GM19397 (cell line): ENCODE measurements around the gene CKB.
"Not testable (repeated sequence)": the region's sequence is repeated elsewhere in the genome, so short reads cannot be mapped to it uniquely, and the experiment has no call there.

Experiments
- ATAC-seq: cut with Tn5 transposase; IDR thresholded peaks from one replicate; pipeline ENCODE4 v1.9.1; 2021; ENCODE audit warnings: mild to moderate bottlenecking, moderate library complexity; ENCODE audit not compliant: unreplicated experiment

Gene CKB

GRCh38 chr14:103514596-103515421 lies 7.8 kb downstream of the CKB start:
- ATAC-seq: no peak

GRCh38 chr14:103512701-103513611 lies 9.7 kb downstream of the CKB start:
- no peak for ATAC-seq

- ATAC-seq: not testable (repeated sequence)
Observed at GRCh38 chr14:103512180-103512579, 10.4 kb downstream of the CKB start.

GRCh38 chr14:103510724-103511693 lies 11.6 kb downstream of the CKB start:
- no peak for ATAC-seq

GRCh38 chr14:103509864-103510723 lies 12.5 kb downstream of the CKB start:
- ATAC-seq: no peak

- ATAC-seq: no peak
Observed at GRCh38 chr14:103508521-103509329, 13.9 kb downstream of the CKB start.

- no peak for ATAC-seq
Observed at GRCh38 chr14:103507751-103508150, 14.9 kb downstream of the CKB start.

GRCh38 chr14:103504991-103505565 lies 17.6 kb downstream of the CKB start:
- ATAC-seq: no peak

- ATAC-seq: no peak
Observed at GRCh38 chr14:103503296-103503695, 19.3 kb downstream of the CKB start.

- ATAC-seq: no peak
Observed at GRCh38 chr14:103502877-103503276, 19.8 kb downstream of the CKB start.

GRCh38 chr14:103501921-103502669 lies 20.5 kb downstream of the CKB start:
- ATAC-seq: no peak

- no peak for ATAC-seq
Observed at GRCh38 chr14:103501041-103501870, 21.4 kb downstream of the CKB start.

GRCh38 chr14:103500148-103500990 lies 22.3 kb downstream of the CKB start:
- ATAC-seq: no peak

GRCh38 chr14:103499709-103500108 lies 22.9 kb downstream of the CKB start:
- ATAC-seq: no peak

GRCh38 chr14:103496776-103497175 lies 25.9 kb downstream of the CKB start:
- no peak for ATAC-seq

GRCh38 chr14:103495854-103496253 lies 26.8 kb downstream of the CKB start:
- ATAC-seq: no peak
